Measurements from ENCODE around the gene STX16. TPM values are rescaled to one million over a fixed set of nuclear protein-coding genes. Genes with fewer than 3 reads are reported as not detected.

STX16 gene
- total RNA-seq, 2 donors from 2014 or later = 153 to 154 TPM

- Mint-ChIP-seq H3K4me1 (ENCODE audit: low read depth) (no peaks in the 10 kb centered on the region), H3K4me3 (no peak overlapping the region), H3K9me3 (no peaks in the 10 kb centered on the region), H3K36me3 (ENCODE audit: insufficient read depth in 2 of 2) (no peaks in the 10 kb centered on the region), H3K27ac (no peak overlapping the region), H3K27me3 (ENCODE audit: low read depth) (no peaks in the 10 kb centered on the region)
- no peak for ATAC-seq (replicated peaks in 1 of 2)
- DNase-seq = no peak
Measured at GRCh38 chr20:58612121-58612691, 38.9 kb upstream of the STX16 start.

GRCh38 chr20:58613061-58613854 lies 37.8 kb upstream of the STX16 start:
- Mint-ChIP-seq H3K4me3 (no peak overlapping the region), H3K27ac (no peak overlapping the region), H3K36me3 (ENCODE audit: insufficient read depth in 2 of 2) (no peaks in the 10 kb centered on the region), H3K27me3 (ENCODE audit: low read depth) (peaks cover 1% of the 10 kb centered on the region), H3K9me3 (no peaks in the 10 kb centered on the region), H3K4me1 (ENCODE audit: low read depth) (no peaks in the 10 kb centered on the region)
- no peak for DNase-seq
- ATAC-seq (replicated peaks in 1 of 2) = no peak

- Mint-ChIP-seq H3K9me3 (no peaks in the 10 kb centered on the region), H3K4me3 (no peak overlapping the region), H3K27ac (no peak overlapping the region), H3K36me3 (ENCODE audit: insufficient read depth in 2 of 2) (no peaks in the 10 kb centered on the region), H3K27me3 (ENCODE audit: low read depth) (peaks cover 7% of the 10 kb centered on the region), H3K4me1 (ENCODE audit: low read depth) (no peaks in the 10 kb centered on the region)
- ATAC-seq (replicated peaks in 1 of 2) (no peak), DNase-seq (no peak)
Measured at GRCh38 chr20:58614366-58614765, 36.7 kb upstream of the STX16 start.

- H3K27ac Mint-ChIP-seq = no peak overlapping the region
- H3K9me3 Mint-ChIP-seq = no peaks in the 10 kb centered on the region
- H3K27me3 Mint-ChIP-seq (ENCODE audit: low read depth) = peaks cover 7% of the 10 kb centered on the region
- DNase-seq = no peak
- no peak for ATAC-seq (replicated peaks in 1 of 2)
- H3K36me3 Mint-ChIP-seq (ENCODE audit: insufficient read depth in 2 of 2) = no peaks in the 10 kb centered on the region
- no peaks in the 10 kb centered on the region for H3K4me1 Mint-ChIP-seq (ENCODE audit: low read depth)
- H3K4me3 Mint-ChIP-seq = no peak overlapping the region
Measured at GRCh38 chr20:58614984-58615760, 35.9 kb upstream of the STX16 start.

GRCh38 chr20:58616411-58616810 lies 34.7 kb upstream of the STX16 start:
- DNase-seq = no peak
- ATAC-seq (replicated peaks in 1 of 2) = no peak
- no peak overlapping the region for H3K27ac Mint-ChIP-seq
- peaks cover 7% of the 10 kb centered on the region for H3K27me3 Mint-ChIP-seq (ENCODE audit: low read depth)
- no peaks in the 10 kb centered on the region for H3K4me1 Mint-ChIP-seq (ENCODE audit: low read depth)
- H3K9me3 Mint-ChIP-seq = no peaks in the 10 kb centered on the region
- H3K4me3 Mint-ChIP-seq = no peak overlapping the region
- no peaks in the 10 kb centered on the region for H3K36me3 Mint-ChIP-seq (ENCODE audit: insufficient read depth in 2 of 2)

- H3K36me3 Mint-ChIP-seq (ENCODE audit: insufficient read depth in 2 of 2) = no peaks in the 10 kb centered on the region
- no peak overlapping the region for H3K27ac Mint-ChIP-seq
- DNase-seq (no peak), ATAC-seq (replicated peaks in 1 of 2) (no peak)
- peaks cover 7% of the 10 kb centered on the region for H3K27me3 Mint-ChIP-seq (ENCODE audit: low read depth)
- no peak overlapping the region for H3K4me3 Mint-ChIP-seq
- no peaks in the 10 kb centered on the region for H3K9me3 Mint-ChIP-seq
- H3K4me1 Mint-ChIP-seq (ENCODE audit: low read depth) = no peaks in the 10 kb centered on the region
Measured at GRCh38 chr20:58617158-58617557, 33.9 kb upstream of the STX16 start.

DNA sequence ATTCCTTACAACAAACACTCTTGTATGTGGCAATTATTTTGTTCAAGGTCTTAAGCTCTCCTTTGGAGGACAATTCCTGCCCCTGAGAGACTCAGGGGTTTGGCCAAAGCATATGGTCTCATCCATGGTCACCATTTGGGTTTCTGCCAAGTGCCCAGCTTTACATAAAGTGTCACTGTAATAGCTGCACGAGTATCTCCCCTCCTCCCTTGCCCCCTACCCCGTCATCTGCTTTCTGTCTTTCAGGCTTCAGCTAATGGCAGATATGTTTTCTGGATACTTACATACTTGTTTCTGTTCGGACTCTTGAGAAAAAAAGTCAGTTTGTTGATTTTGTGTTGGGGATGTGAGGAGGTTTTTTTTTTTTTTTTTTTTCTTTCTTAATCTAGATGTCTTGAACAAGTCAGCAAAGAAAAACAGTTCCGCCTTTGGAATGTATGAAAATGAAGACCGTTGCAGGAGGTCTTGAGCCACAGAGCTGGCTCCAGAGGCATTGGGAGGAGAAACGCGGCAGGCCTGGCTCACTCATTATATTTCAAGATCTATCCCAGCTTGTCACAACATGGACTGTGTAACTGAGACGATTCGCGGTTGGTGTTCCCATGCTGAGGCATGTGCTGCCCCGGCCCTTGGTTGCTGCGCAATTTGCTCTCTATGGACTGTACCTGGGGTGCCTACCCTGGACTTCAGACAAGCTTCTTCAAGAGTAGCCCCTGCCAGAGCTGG lies 32.6 kb upstream of the STX16 start:
- Mint-ChIP-seq H3K4me1 (ENCODE audit: low read depth) (no peaks in the 10 kb centered on the region), H3K9me3 (no peaks in the 10 kb centered on the region), H3K27ac (no peak overlapping the region), H3K27me3 (ENCODE audit: low read depth) (peaks cover 7% of the 10 kb centered on the region), H3K4me3 (no peak overlapping the region), H3K36me3 (ENCODE audit: insufficient read depth in 2 of 2) (no peaks in the 10 kb centered on the region)
- DNase-seq (no peak), ATAC-seq (replicated peaks in 1 of 2) (no peak)

- Mint-ChIP-seq H3K4me3 (no peak overlapping the region), H3K36me3 (ENCODE audit: insufficient read depth in 2 of 2) (no peaks in the 10 kb centered on the region)
- ATAC-seq (replicated peaks in 1 of 2) = no peak
Measured at GRCh38 chr20:58619077-58619863, 31.8 kb upstream of the STX16 start.

GRCh38 chr20:58619864-58620431 lies 31.1 kb upstream of the STX16 start:
- ATAC-seq (replicated peaks in 1 of 2) (no peak), DNase-seq (no peak)
- no peak overlapping the region for H3K4me3 Mint-ChIP-seq
- no peak overlapping the region for H3K27ac Mint-ChIP-seq
- no peaks in the 10 kb centered on the region for H3K4me1 Mint-ChIP-seq (ENCODE audit: low read depth)
- H3K27me3 Mint-ChIP-seq (ENCODE audit: low read depth) = peaks cover 7% of the 10 kb centered on the region
- H3K9me3 Mint-ChIP-seq = no peaks in the 10 kb centered on the region
- H3K36me3 Mint-ChIP-seq (ENCODE audit: insufficient read depth in 2 of 2) = no peaks in the 10 kb centered on the region

More at GRCh38 chr20:58619077-58619863, 31.8 kb upstream of the STX16 start:
- H3K9me3 Mint-ChIP-seq = no peaks in the 10 kb centered on the region
- H3K27me3 Mint-ChIP-seq (ENCODE audit: low read depth) = peaks cover 7% of the 10 kb centered on the region
- no peak overlapping the region for H3K27ac Mint-ChIP-seq
- H3K4me1 Mint-ChIP-seq (ENCODE audit: low read depth) = no peaks in the 10 kb centered on the region
- DNase-seq = no peak

DNA sequence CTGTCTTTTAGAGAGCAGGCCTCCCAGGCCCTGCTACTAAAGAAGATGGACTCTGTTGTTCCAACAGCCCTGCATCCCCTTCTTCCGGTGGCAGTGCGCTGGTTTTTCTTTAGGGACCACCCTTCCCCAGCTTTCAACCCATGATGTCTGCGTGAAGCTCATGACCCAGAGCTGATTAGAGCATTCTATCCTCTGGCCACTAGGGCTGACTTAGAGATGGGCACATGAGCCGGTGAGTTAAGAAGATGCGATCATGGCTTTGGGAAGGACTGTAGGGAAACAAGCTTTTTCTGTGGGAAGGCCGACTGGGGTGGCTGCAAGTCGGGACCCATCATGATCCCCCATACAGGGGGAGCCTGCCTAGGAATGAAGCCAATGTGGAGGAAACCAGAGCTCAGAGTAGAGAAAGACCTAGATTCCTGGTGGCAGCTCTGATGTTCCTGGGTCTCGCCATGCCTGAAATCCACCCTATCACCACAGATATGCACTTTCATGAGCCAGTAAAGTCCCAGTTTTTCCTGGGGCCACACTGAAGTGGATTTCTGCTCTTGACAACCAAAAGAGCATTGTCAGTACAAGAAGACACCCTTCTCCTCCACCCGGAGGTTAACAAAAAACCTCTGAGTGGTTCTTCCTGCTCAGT lies 29.1 kb upstream of the STX16 start:
- Mint-ChIP-seq H3K4me3 (no peak overlapping the region), H3K27ac (no peak overlapping the region), H3K27me3 (ENCODE audit: low read depth) (peaks cover 7% of the 10 kb centered on the region), H3K36me3 (ENCODE audit: insufficient read depth in 2 of 2) (no peaks in the 10 kb centered on the region), H3K4me1 (ENCODE audit: low read depth) (peaks cover 7% of the 10 kb centered on the region), H3K9me3 (no peaks in the 10 kb centered on the region)
- no peak for ATAC-seq (replicated peaks in 1 of 2)
- DNase-seq = no peak

- H3K27me3 Mint-ChIP-seq (ENCODE audit: low read depth) = peaks cover 7% of the 10 kb centered on the region
- no peaks in the 10 kb centered on the region for H3K9me3 Mint-ChIP-seq
- H3K4me1 Mint-ChIP-seq (ENCODE audit: low read depth) = peaks cover 11% of the 10 kb centered on the region
- H3K36me3 Mint-ChIP-seq (ENCODE audit: insufficient read depth in 2 of 2) = no peaks in the 10 kb centered on the region
- DNase-seq (no peak), ATAC-seq (replicated peaks in 1 of 2) (no peak)
- no peak overlapping the region for H3K27ac Mint-ChIP-seq
- H3K4me3 Mint-ChIP-seq = no peak overlapping the region
Measured at GRCh38 chr20:58622671-58623578, 28.2 kb upstream of the STX16 start.

Measured in activated T-cell treated with anti-CD3 and anti-CD28 coated beads, Interleukin-2, amount 50 U/mL, for 72 hours (primary cell).